HG03565 (cell line): ENCODE data around the gene LMF2.
"Not testable (repeated sequence)": the region's sequence is repeated elsewhere in the genome, so short reads cannot be mapped to it uniquely, and the experiment has no call there.

Experiments
- ATAC-seq: cut with Tn5 transposase; IDR thresholded peaks from one replicate; pipeline ENCODE4 v1.9.1; 2021; ENCODE audit warnings: mild to moderate bottlenecking, moderate library complexity; ENCODE audit not compliant: unreplicated experiment

The LMF2 gene

GRCh38 chr22:50535113-50535512, 27.6 kb upstream of the LMF2 start:
- ATAC-seq = no peak

DNA sequence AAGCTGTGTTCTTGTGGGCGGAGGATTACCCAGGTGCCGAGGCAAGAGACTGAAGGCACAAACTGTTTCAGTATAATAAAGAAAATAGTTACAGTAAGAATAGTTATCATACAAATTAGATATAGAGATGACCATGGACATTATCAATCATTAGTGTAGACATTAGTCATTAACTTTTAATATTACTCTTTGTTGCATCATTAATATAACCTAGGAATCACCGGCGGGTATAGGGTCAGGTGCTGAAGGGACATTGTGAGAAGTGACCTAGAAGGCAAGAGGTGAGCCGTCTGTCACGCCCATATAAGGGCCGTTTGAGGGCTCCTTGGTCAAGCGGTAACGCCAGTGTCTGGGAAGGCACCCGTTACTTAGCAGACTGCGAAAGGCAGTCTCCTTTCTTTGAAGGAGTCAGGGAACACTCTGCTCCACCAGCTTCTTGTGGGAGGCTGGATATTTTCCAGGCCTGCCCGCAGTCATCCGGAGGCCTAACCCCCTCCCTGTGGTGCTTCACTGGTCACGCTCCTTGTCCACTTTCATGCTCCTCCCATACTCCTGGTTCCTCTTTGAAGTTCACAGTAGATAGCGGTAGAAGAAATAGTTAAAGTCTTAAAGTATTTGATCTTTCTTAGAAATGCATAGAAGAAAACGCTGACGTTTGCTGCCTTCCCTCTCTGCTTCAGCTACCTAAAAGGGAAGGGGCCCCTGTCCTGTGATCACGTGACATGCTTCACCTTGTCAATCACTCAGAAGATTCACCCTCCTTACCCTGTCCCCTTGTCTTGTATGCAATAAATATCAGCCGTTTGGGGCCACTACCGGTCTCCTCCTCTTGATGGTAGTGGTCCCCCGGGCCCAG, 26.6 kb upstream of the LMF2 start:
- not testable (repeated sequence) for ATAC-seq

DNA sequence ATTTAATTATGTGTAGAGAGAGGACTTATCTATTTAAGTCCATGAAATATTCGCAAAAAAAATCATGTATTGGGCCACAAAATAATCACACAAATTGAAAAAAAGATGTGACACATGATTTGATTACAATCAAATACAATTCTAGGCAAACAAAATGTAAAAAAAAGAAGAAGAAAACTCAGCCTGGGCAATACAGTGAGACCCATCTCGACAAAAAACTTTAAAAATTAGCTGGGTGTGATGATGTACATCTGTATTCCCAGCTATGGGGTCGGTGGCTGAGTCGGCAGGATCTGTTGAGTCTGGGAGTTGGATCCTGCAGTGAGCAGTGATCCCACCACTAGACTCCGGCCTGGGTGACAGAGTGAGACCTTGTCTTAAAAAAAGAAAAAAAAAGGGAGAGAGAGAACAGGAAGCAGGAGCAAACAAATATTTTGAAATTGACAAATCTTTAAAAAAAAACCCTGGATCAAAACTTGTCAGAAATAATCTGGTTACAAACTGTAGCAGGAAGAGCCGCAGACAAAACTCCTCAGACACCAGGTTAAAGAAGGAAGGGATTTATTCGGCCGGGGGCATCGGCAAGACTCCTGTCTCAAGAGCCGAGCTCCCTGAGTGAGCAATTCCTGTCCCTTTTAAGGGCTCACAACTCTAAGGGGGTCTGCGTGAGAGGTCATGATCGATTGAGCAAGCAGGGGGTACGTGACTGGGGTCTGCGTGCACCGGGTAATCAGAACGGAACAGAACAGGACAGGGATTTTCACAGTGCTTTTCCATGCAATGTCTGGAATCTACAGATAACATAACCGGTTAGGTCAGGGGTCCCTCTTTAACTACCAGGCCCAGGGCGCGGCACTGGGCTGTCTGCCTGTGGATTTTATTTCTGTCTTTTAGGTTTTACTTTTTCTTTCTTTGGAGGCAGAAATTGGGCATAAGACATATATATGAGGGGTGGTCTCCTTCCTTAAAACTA, 25.6 kb upstream of the LMF2 start:
- ATAC-seq = no peak

- ATAC-seq = no peak
Observed at GRCh38 chr22:50531962-50532674, 24.6 kb upstream of the LMF2 start.

DNA sequence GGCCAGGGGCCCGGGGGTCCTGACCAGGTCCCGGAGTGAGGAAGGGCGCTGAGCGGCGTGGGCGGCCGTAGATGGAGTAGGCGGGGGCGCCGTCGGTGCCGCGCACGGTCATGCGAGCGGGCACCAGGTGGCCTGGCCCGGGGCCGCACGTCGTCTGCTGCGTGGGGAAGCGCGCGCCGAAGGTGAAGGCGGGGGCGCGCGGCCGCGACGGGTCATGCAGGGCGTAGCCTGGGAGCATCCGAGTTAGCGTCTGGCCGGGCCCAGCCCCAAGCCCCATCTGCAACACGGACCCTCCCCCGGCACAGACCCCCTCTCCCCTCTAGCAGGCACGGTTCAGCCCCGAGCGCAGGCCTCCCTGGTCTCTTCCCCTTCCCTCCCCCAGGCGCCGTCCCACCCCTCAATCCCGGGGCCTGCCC, 24.1 kb upstream of the LMF2 start:
- peak; percentile 21 for ATAC-seq

GRCh38 chr22:50530877-50531545, 23.5 kb upstream of the LMF2 start:
- ATAC-seq = no peak

DNA sequence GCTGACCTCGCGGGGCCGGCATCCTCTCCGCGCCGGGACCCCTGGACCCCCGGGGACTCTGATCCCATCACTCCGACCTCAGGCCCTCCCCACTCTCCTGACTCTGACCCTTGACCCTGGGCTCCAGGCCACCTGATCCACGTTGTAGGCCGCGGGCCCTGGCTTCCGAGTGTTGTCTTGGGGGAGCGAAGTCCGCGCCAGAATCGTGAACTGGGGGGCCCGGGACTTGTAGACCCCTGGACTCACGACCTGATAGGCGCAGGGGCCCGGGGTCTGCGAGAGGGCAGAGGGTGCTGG, 23.0 kb upstream of the LMF2 start:
- no peak for ATAC-seq

- peak; percentile 15 for ATAC-seq
Observed at GRCh38 chr22:50529897-50530579, 22.5 kb upstream of the LMF2 start, which contains the start of gene TYMP. TSS of gene TYMP (minus strand) at chr22:50530012. CDS start at chr22:50529709, 303 bp downstream.

DNA sequence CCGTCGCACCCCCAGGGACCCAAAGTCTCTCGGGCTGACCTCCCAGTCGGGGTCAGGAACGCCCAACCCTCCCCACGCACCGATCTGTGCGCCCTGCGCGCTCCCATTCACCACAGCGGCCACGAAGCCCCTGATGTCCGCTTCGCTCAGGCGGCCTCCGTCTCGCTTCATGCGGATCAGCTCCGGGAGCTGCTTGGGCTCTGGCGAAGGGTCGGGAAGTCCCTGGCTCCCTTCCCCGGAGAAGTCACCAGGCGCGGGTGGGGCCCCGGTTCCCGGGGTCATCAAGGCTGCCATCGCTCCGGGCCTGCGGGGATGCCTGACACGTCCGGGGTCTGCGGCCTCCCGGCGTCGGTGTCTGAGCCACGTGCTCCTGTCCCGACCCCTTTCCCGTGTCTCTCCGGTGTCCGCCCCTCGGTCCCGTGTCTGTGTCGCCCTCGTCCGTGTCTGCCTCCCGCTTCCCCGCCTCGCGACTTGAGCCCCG, 22.0 kb upstream of the LMF2 start:
- no peak for ATAC-seq

- ATAC-seq = no peak
Observed at GRCh38 chr22:50528682-50529415, 21.3 kb upstream of the LMF2 start.

DNA sequence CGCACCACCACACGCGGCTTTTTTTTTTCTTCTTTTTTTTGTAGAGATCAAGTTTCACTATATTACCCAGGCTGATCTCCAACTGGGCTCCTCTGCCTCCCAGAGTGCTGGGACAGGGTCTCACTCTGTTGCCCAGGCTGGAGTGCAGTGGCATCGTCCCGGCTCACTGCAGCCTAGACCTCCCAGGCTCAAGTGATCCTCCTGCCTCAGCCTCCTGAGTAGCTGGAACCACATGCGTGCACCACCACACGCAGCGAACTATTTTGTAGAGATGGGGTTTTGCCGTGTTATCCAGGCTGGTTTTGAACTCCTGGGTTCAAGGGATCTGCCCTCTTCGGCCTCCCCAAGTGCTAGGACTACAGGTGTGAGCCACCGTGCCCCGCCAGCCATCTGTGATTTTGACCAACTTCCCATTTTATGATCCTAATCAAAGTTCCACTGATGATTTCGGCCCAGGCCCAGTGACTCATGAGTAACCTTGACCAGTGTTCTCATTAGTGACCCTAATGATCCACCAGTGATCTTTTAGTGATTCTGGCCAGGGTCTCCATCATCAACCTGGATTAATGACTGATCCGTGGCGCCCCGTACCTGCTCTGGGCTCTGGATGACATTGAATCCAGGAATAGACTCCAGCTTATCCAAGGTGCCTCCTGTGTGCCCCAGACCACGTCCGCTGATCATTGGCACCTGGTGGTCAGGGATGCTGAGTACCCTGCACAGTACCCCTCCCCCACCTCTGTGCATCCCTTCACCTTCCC, 20.6 kb upstream of the LMF2 start:
- no peak for ATAC-seq

GRCh38 chr22:50526834-50527801, 19.6 kb upstream of the LMF2 start:
- ATAC-seq = no peak

DNA sequence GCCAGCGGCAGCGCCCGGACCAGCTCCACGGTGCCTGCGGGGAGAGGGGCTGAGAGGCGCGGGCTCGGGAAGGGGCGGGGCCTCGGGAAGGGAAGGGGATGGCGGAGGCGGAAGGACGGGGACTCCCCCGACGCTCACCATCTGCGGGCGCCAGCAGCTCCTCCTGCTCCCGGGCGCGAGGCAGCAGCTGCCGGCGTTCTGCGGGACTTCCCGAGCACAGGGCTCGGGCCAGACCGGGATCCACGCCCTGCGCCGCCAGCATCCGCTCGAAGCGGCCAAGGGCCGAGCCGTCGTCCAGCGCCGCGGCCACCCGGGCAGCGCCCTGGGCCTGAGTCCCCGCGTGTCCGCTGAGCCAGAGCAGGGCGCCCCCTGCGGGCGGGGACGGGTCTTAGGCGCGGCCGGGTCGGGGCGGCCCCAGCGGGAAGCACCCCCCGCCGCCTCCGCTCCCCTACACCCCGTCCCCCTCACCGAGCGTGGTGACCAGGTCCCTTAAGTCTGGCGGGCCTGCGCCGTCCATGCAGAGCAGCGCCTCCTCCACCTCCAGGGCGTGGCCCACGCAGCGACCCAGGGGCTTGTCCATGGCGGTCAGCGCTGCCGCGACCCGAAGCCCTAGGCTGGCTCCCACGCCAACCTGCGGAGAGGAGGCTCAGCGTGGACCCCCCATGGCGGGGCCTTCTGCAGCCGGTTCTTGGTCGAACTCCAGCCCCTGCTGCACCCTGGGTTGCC, 18.8 kb upstream of the LMF2 start:
- peak; percentile 17 for ATAC-seq

DNA sequence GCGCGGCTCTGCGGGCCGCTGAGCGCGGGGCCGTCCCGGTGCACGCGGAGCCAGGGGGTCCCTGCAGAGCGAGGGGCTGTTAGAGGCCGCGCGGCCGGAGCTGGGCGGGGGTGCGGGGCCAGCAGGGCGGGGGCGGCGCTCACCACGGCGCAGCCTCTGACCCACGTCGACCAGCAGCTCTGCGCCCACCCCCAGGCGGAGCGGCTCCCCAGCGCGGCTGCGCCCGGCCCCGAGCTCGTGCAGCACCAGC, 18.3 kb upstream of the LMF2 start:
- ATAC-seq = no peak

- ATAC-seq = peak; percentile 39
Observed at GRCh38 chr22:50525104-50525857, 17.8 kb upstream of the LMF2 start, which contains the start of gene SCO2. TSS of gene SCO2 (minus strand) at chr22:50525598. CDS start at chr22:50524411, 1,187 bp downstream.

- ATAC-seq = no peak
Observed at GRCh38 chr22:50524676-50525103, 17.2 kb upstream of the LMF2 start.
